Tibial artery (tissue), 4 donors: ENCODE results near the gene SRBD1.

Experiments
- DNase-seq, 2 donors: peaks; one replicate each; pipeline ENCODE4 v3.0.0-alpha.2; 2019
- H3K27ac ChIP-seq, 2 donors: fragments of 200-600 bp; sonication (generic) in 1 of 2; 1 replicate in 1 of 2; 2 replicates in 1 of 2; pipeline ENCODE4 v1.5.1; 2018 to 2019; ENCODE audit warnings: mild to moderate bottlenecking in 1 of 2
- H3K27me3 ChIP-seq, 2 donors: fragments of 200-600 bp; sonication (generic) in 1 of 2; one replicate each; pipeline versions ENCODE4 v1.5.1 to v1.6.0; 2016 to 2019
- H3K36me3 ChIP-seq, 3 donors: fragments of 200-600 bp; sonication (generic) in 2 of 3; one replicate each; pipeline ENCODE4 v1.5.1; 2016 to 2019; ENCODE audit warnings: mild to moderate bottlenecking in 2 of 3
- H3K4me1 ChIP-seq, 4 donors: fragments of 200-600 bp; sonication (generic) in 2 of 4; 1 replicate in 3 of 4; 2 replicates in 1 of 4; pipeline ENCODE4 v1.5.1; 2016 to 2019
- H3K4me3 ChIP-seq, 2 donors: fragments of 200-600 bp; sonication (generic) in 1 of 2; 1 replicate in 1 of 2; 2 replicates in 1 of 2; pipeline ENCODE4 v1.5.1; 2018 to 2019; ENCODE audit warnings: mild to moderate bottlenecking in 2 of 2
- H3K9me3 ChIP-seq, 3 donors: fragments of 200-600 bp; sonication (generic) in 1 of 3; one replicate each; pipeline ENCODE4 v1.5.1; 2016 to 2019
- CTCF ChIP-seq, 2 experiments: fragments of 200-600 bp in 1 of 2; fragments of 450-650 bp in 1 of 2; IDR thresholded peaks; one replicate each; pipeline ENCODE4 v1.5.1; 2017 to 2019; ENCODE audit warnings: antibody characterized with exemption in 2 of 2, mild to moderate bottlenecking in 1 of 2, moderate library complexity in 1 of 2
- intact Hi-C: fragments of 100-400 bp; cut with DNase I; formaldehyde crosslinking; loops from one replicate; pipeline ENCODE4 v1.15.0; 2023; ENCODE audit warnings: low total_unique reads

The SRBD1 gene

DNA sequence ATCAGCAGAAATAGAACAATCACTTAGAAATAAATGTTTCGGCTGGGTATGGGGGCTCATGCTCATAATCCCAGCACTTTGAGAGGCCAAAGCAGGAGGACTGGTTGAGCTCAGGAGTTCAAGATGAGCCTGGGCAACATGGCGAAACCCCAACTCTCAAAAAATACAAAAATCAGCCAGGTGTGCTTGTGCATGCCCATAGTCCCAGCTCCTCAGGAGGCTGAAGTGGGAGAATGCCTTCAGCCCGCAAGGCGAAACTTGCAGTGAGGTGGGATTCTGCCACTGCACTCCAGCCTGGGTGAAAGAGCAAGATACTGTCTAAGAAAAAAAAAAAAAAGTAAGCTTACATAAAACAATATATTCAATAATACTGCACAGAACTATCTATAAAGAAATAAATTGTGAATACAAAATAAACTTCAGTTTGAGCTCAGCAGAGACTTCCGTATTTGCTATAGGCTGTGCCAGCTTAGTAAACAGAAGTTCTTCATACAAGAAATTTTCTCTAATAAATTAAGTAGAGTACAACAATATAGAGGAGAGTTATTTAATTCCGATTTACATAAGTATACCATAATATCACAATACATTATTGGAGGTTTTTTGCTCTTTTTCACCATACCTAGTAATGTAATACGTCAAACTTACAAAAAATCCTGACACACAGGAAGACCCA, 43.6 kb downstream of the SRBD1 start:
- H3K4me1 ChIP-seq = no peaks in the 10 kb centered on the region
- DNase-seq = no peak
- no peaks in the 10 kb centered on the region for H3K9me3 ChIP-seq
- H3K4me3 ChIP-seq = no peak overlapping the region
- H3K27me3 ChIP-seq = no peaks in the 10 kb centered on the region
- no peak for TF ChIP-seq CTCF (IDR thresholded peaks at IDR 0.05)
- H3K36me3 ChIP-seq = no peaks in the 10 kb centered on the region
- no peak overlapping the region for H3K27ac ChIP-seq
- intact Hi-C loops = no loop called here

DNA sequence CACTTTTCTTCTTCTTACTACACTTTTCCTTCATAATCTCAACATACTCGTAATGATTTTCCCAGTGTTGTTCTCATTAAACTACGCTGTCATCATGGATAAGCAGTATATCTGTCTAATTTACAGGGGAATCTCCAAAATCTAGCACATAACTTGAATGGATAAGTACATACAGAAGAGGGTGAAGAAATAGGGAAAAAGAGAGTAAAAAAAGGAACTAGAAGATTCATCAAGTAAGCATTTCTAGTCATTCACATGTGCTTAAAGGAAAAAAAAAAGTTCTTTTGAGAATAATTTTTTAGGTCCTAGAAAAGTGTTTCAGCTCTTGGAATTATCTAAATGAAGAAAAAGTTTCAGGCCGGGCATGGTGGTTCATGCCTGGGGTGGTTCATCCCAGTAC, 51.6 kb downstream of the SRBD1 start:
- no peak for TF ChIP-seq CTCF (IDR thresholded peaks at IDR 0.05)
- Histone ChIP-seq H3K36me3 (no peaks in the 10 kb centered on the region), H3K9me3 (no peaks in the 10 kb centered on the region), H3K4me3 (no peak overlapping the region), H3K27ac (no peak overlapping the region), H3K4me1 (no peaks in the 10 kb centered on the region), H3K27me3 (no peaks in the 10 kb centered on the region)
- intact Hi-C loops = no loop called here
- DNase-seq = no peak

GRCh38 chr2:45554742-45555140, 56.3 kb downstream of the SRBD1 start:
- H3K36me3 ChIP-seq = peaks cover 0 to 4% (median 0%) of the 10 kb centered on the region in 3 donors
- DNase-seq = no peak
- intact Hi-C loops = no loop called here
- H3K9me3 ChIP-seq = no peaks in the 10 kb centered on the region
- no peak for TF ChIP-seq CTCF (IDR thresholded peaks at IDR 0.05)
- H3K27ac ChIP-seq = no peak overlapping the region
- H3K27me3 ChIP-seq = no peaks in the 10 kb centered on the region
- H3K4me3 ChIP-seq = no peak overlapping the region
- no peaks in the 10 kb centered on the region for H3K4me1 ChIP-seq

- TF ChIP-seq CTCF (IDR thresholded peaks at IDR 0.05) = no peak
- Histone ChIP-seq H3K36me3 (peaks cover 0 to 4% (median 0%) of the 10 kb centered on the region in 3 donors), H3K9me3 (no peaks in the 10 kb centered on the region), H3K4me1 (no peaks in the 10 kb centered on the region), H3K4me3 (no peak overlapping the region), H3K27ac (no peak overlapping the region), H3K27me3 (no peaks in the 10 kb centered on the region)
- DNase-seq = no peak
- intact Hi-C loops = no loop called here
Observed at GRCh38 chr2:45554073-45554741, 56.9 kb downstream of the SRBD1 start.

- peaks cover 0 to 4% (median 4%) of the 10 kb centered on the region in 3 donors for H3K36me3 ChIP-seq
- H3K27me3 ChIP-seq = no peaks in the 10 kb centered on the region
- TF ChIP-seq CTCF (IDR thresholded peaks at IDR 0.05) = no peak
- no peak for DNase-seq
- H3K9me3 ChIP-seq = no peaks in the 10 kb centered on the region
- no peaks in the 10 kb centered on the region for H3K4me1 ChIP-seq
- no peak overlapping the region for H3K4me3 ChIP-seq
- intact Hi-C loops = no loop called here
- no peak overlapping the region for H3K27ac ChIP-seq
Observed at GRCh38 chr2:45551862-45552261, 59.2 kb downstream of the SRBD1 start.
